HepG2 (cell line): Measurements from ENCODE around the gene ZMYND8. TPM values are rescaled to one million over a fixed set of nuclear protein-coding genes. Genes with fewer than 3 reads are reported as not detected.

ENCODE experiments used
- ARNT ChIP-seq: fragments of 450-650 bp; IDR thresholded peaks from 2 replicates; pipeline ENCODE4 v1.6.1; 2017
- CREB1 ChIP-seq, 2 experiments: fragments of 450-650 bp in 1 of 2; IDR thresholded peaks; 2 replicates each; pipeline ENCODE4 v1.6.1; 2016 to 2017; ENCODE audit warnings: control low read depth in 1 of 2, mild to moderate bottlenecking in 1 of 2, missing compliant biosample characterization in 1 of 2, missing genetic modification characterization in 1 of 2
- EED ChIP-seq: sonication (generic); formaldehyde crosslinking; IDR thresholded peaks from 2 replicates; pipeline ENCODE4 v1.5.0; 2020; ENCODE audit warnings: mild to moderate bottlenecking, missing genetic modification reagents
- ESRRA ChIP-seq: sonication (generic); formaldehyde crosslinking; IDR thresholded peaks from 2 replicates; pipeline ENCODE4 v1.5.1; 2020; ENCODE audit warnings: mild to moderate bottlenecking, low read depth, missing genetic modification reagents
- FOSL1 ChIP-seq: sonication (generic); formaldehyde crosslinking; IDR thresholded peaks from 2 replicates; pipeline ENCODE4 v1.9.0; 2021; ENCODE audit warnings: missing genetic modification reagents, borderline replicate concordance
- FOXM1 ChIP-seq: sonication (generic); formaldehyde crosslinking; IDR thresholded peaks from 2 replicates; pipeline ENCODE4 v1.5.0; 2020; ENCODE audit warnings: missing genetic modification reagents
- HOXA7 ChIP-seq: sonication (generic); formaldehyde crosslinking; IDR thresholded peaks from 2 replicates; pipeline ENCODE4 v1.8.1; 2022; ENCODE audit warnings: mild to moderate bottlenecking, missing genetic modification reagents, moderate library complexity
- NCOA2 ChIP-seq: sonication (generic); formaldehyde crosslinking; IDR thresholded peaks from 2 replicates; pipeline ENCODE4 v1.8.0; 2022; ENCODE audit warnings: inconsistent platforms
- NFATC3 ChIP-seq: sonication (generic); formaldehyde crosslinking; IDR thresholded peaks from 2 replicates; pipeline ENCODE4 v1.5.1; 2020; ENCODE audit warnings: mild to moderate bottlenecking, missing genetic modification reagents
- PPARG ChIP-seq: conservative IDR thresholded peaks from 2 replicates; pipeline ENCODE4 v1.6.1; 2016; ENCODE audit warnings: missing biosample characterization, missing genetic modification reagents
- RELA ChIP-seq: sonication (generic); formaldehyde crosslinking; IDR thresholded peaks from 2 replicates; pipeline ENCODE4 v1.4.0; 2020; ENCODE audit warnings: missing genetic modification reagents
- REPIN1 ChIP-seq: sonication (generic); formaldehyde crosslinking; IDR thresholded peaks from 2 replicates; pipeline ENCODE4 v1.8.0; 2022; ENCODE audit warnings: missing genetic modification reagents, low read depth, mild to moderate bottlenecking, borderline replicate concordance
- SALL1 ChIP-seq: sonication (generic); formaldehyde crosslinking; IDR thresholded peaks from 2 replicates; pipeline ENCODE4 v1.8.0; 2022; ENCODE audit warnings: mild to moderate bottlenecking, missing genetic modification reagents
- TCF7 ChIP-seq: sonication (generic); IDR thresholded peaks from 2 replicates; pipeline ENCODE4 v1.6.1; 2016; ENCODE audit warnings: antibody characterized with exemption, low read depth
- ZFAT ChIP-seq: sonication (generic); formaldehyde crosslinking; conservative IDR thresholded peaks from 2 replicates; pipeline ENCODE4 v1.8.1; 2023; ENCODE audit warnings: missing genetic modification reagents, inconsistent platforms
- ZNF234 ChIP-seq: sonication (generic); formaldehyde crosslinking; conservative IDR thresholded peaks from 2 replicates; pipeline ENCODE4 v1.5.1; 2020; ENCODE audit warnings: mild to moderate bottlenecking, missing genetic modification reagents
- ZNF564 ChIP-seq: sonication (generic); formaldehyde crosslinking; IDR thresholded peaks from 2 replicates; pipeline ENCODE4 v1.8.1; 2023; ENCODE audit warnings: mild to moderate bottlenecking, missing genetic modification reagents
- ZNF614 ChIP-seq: IDR thresholded peaks from 2 replicates; pipeline ENCODE4 v1.6.1; 2018; ENCODE audit warnings: missing biosample characterization, missing genetic modification reagents, inconsistent platforms, borderline replicate concordance
- polyA plus RNA-seq, 8 experiments: library from polyadenylated mRNA; depleted of rRNA in 3 of 8; stranded (reverse) in 7 of 8; unstranded in 1 of 8; fragments of >200 nt; fragmentation: Illumina TruSeq in 4 of 8; extraction: Trizol in 4 of 8; gene quantifications; 2 replicates each; pipeline versions ENCODE4 v1.2.1 to v1.2.3, GENCODE V29; 2011 to 2016; ENCODE audit warnings: low read depth in 4 of 8, missing spikeins in 1 of 8, mixed read lengths in 1 of 8; ENCODE audit not compliant: insufficient read depth in 1 of 8
- total RNA-seq, 5 experiments: library from RNA; depleted of rRNA; stranded (reverse); fragments of >200 nt; fragmentation: Illumina TruSeq; extraction: Trizol; gene quantifications; 2 replicates each; pipeline ENCODE4 v1.2.3, GENCODE V29; 2016; ENCODE audit warnings: low read depth in 1 of 5
- TF ChIP-seq, protein P1 (sequence below): sonication (generic); formaldehyde crosslinking; IDR thresholded peaks from 2 replicates; pipeline ENCODE4 v1.5.0; 2020; ENCODE audit warnings: mild to moderate bottlenecking, missing genetic modification reagents, borderline replicate concordance
- TF ChIP-seq, protein P2 (sequence below): sonication (generic); formaldehyde crosslinking; IDR thresholded peaks from 2 replicates; pipeline ENCODE4 v1.4.0; 2020; ENCODE audit warnings: missing genetic modification reagents
- TF ChIP-seq, protein P3 (sequence below): sonication (generic); formaldehyde crosslinking; IDR thresholded peaks from 2 replicates; pipeline ENCODE4 v1.4.0; 2020; ENCODE audit warnings: missing genetic modification reagents, mild to moderate bottlenecking, borderline replicate concordance
- TF ChIP-seq, protein P4 (sequence below): sonication (generic); formaldehyde crosslinking; IDR thresholded peaks from 2 replicates; pipeline ENCODE4 v1.9.0; 2021; ENCODE audit warnings: missing genetic modification reagents, mild to moderate bottlenecking, borderline replicate concordance

Gene ZMYND8
- total and polyA plus RNA-seq, 2 of the 13 experiments (the other 11 are each of a cell fraction or from before 2014, with no cell fraction given), result 53.9 to 84.7 TPM

DNA sequence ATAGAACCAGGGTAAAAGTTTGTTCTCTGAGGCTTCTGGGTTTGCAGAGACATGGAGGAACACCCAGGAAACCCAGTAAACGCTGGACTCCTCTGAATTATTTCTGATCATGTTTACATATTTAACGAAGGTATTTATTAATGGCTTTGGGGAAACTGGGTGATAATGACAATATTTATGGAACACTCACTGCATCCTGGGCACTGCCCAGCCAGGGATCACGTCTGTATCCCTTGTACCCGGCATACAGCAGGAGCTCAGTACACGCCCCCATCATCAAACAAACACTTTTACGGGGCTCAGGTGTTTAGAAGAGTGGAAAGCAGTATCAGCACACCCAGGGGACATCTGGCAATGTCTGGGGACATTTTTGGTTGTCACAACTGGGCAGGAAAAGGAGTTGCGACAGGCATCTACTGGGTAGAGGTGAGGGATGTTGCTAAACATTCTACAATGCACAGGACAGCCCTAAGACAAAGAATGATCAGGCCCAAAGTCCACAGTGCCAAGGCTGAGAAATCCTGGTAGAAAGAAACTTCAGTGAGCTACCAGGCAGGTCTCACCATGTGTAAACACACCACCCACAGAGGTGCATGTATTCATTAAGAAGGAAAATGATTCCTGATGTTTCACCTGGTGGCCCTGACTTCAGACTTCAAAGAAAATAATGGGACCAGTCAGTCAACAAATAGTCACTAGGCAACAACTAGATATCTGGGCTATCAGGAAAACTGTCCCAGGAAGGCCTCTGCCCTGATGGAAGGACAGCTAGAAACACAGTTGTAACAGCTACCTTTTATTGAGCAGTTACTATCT lies 35.3 kb downstream of the ZMYND8 start (continued):
- TF ChIP-seq, protein P1, sequence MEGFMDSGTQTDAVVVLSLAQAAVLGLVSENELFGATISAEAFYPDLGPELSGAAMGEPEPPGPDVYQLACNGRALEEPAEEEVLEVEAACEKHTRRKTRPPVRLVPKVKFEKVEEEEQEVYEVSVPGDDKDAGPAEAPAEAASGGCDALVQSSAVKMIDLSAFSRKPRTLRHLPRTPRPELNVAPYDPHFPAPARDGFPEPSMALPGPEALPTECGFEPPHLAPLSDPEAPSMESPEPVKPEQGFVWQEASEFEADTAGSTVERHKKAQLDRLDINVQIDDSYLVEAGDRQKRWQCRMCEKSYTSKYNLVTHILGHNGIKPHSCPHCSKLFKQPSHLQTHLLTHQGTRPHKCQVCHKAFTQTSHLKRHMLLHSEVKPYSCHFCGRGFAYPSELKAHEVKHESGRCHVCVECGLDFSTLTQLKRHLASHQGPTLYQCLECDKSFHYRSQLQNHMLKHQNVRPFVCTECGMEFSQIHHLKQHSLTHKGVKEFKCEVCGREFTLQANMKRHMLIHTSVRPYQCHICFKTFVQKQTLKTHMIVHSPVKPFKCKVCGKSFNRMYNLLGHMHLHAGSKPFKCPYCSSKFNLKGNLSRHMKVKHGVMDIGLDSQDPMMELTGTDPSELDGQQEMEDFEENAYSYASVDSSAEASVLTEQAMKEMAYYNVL (CRISPR knock-in tag), result peak; percentile 83
- TF ChIP-seq ZNF234 (CRISPR knock-in tag) (no peak), RELA (CRISPR knock-in tag) (no peak), SALL1 (peak; percentile 73), NCOA2 (CRISPR knock-in tag) (peak; percentile 87), EED (no peak), ZNF614 (CRISPR knock-in tag) (peak; percentile 93), ZFAT (CRISPR knock-in tag) (no peak), ZNF564 (no peak), REPIN1 (CRISPR knock-in tag) (peak; percentile 59; the same call in 1 of the 2 replicates), NFATC3 (CRISPR knock-in tag) (no peak), CREB1 (IDR thresholded peaks at IDR 0.05) (no peak; the same call in 1 of the 2 replicates), CREB1 (CRISPR knock-in tag; IDR thresholded peaks at IDR 0.05) (peak; percentile 78), ARNT (no peak), FOXM1 (CRISPR knock-in tag) (no peak), TCF7 (peak; percentile 88), HOXA7 (CRISPR knock-in tag) (no peak), ESRRA (no peak), PPARG (CRISPR knock-in tag) (peak; percentile 69), FOSL1 (CRISPR knock-in tag) (no peak)
- TF ChIP-seq, protein P2, sequence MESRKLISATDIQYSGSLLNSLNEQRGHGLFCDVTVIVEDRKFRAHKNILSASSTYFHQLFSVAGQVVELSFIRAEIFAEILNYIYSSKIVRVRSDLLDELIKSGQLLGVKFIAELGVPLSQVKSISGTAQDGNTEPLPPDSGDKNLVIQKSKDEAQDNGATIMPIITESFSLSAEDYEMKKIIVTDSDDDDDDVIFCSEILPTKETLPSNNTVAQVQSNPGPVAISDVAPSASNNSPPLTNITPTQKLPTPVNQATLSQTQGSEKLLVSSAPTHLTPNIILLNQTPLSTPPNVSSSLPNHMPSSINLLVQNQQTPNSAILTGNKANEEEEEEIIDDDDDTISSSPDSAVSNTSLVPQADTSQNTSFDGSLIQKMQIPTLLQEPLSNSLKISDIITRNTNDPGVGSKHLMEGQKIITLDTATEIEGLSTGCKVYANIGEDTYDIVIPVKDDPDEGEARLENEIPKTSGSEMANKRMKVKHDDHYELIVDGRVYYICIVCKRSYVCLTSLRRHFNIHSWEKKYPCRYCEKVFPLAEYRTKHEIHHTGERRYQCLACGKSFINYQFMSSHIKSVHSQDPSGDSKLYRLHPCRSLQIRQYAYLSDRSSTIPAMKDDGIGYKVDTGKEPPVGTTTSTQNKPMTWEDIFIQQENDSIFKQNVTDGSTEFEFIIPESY (CRISPR knock-in tag), result peak; percentile 36; the same call in 1 of the 2 replicates
- TF ChIP-seq, protein P3, sequence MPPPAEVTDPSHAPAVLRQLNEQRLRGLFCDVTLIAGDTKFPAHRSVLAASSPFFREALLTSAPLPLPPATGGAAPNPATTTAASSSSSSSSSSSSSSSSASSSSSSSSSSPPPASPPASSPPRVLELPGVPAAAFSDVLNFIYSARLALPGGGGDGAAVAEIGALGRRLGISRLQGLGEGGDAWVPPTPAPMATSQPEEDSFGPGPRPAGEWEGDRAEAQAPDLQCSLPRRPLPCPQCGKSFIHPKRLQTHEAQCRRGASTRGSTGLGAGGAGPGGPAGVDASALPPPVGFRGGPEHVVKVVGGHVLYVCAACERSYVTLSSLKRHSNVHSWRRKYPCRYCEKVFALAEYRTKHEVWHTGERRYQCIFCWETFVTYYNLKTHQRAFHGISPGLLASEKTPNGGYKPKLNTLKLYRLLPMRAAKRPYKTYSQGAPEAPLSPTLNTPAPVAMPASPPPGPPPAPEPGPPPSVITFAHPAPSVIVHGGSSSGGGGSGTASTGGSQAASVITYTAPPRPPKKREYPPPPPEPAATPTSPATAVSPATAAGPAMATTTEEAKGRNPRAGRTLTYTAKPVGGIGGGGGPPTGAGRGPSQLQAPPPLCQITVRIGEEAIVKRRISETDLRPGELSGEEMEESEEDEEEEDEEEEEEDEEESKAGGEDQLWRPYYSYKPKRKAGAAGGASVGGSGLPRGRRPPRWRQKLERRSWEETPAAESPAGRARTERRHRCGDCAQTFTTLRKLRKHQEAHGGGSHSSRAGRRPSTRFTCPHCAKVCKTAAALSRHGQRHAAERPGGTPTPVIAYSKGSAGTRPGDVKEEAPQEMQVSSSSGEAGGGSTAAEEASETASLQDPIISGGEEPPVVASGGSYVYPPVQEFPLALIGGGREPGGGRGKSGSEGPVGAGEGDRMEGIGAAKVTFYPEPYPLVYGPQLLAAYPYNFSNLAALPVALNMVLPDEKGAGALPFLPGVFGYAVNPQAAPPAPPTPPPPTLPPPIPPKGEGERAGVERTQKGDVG (CRISPR knock-in tag), result no peak
- TF ChIP-seq, protein P4, sequence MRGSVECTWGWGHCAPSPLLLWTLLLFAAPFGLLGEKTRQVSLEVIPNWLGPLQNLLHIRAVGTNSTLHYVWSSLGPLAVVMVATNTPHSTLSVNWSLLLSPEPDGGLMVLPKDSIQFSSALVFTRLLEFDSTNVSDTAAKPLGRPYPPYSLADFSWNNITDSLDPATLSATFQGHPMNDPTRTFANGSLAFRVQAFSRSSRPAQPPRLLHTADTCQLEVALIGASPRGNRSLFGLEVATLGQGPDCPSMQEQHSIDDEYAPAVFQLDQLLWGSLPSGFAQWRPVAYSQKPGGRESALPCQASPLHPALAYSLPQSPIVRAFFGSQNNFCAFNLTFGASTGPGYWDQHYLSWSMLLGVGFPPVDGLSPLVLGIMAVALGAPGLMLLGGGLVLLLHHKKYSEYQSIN, result no peak
